GM21786 (cell line): ENCODE measurements around the gene SAA2.
"Not testable (repeated sequence)": the region's sequence is repeated elsewhere in the genome, so short reads cannot be mapped to it uniquely, and the experiment has no call there.

Experiments used
- ATAC-seq: cut with Tn5 transposase; IDR thresholded peaks from one replicate; pipeline ENCODE4 v1.9.1; 2021; ENCODE audit not compliant: unreplicated experiment

Gene SAA2

GRCh38 chr11:18253233-18253632 is 4.8 kb upstream of the SAA2 start:
- no peak for ATAC-seq

- not testable (repeated sequence) for ATAC-seq
These were observed 1.3 kb downstream of the SAA2 start for GRCh38 chr11:18247191-18247581.

- ATAC-seq, result peak; percentile 77
These were observed 1.9 kb downstream of the SAA2 start for GRCh38 chr11:18246379-18247190.

GRCh38 chr11:18245396-18245795 is 3.1 kb downstream of the SAA2 start:
- ATAC-seq, result no peak

- ATAC-seq, result no peak
These were observed 4.6 kb downstream of the SAA2 start for GRCh38 chr11:18243783-18244362.

GRCh38 chr11:18239655-18240054 is 8.8 kb downstream of the SAA2 start:
- ATAC-seq, result no peak

- no peak for ATAC-seq
These were observed 11.7 kb downstream of the SAA2 start, which contains the start of gene SAA4 for GRCh38 chr11:18236664-18237356. TSS of gene SAA4 (minus strand) at chr11:18236802. CDS start at chr11:18235926, 876 bp downstream.

GRCh38 chr11:18235394-18236334 is 12.8 kb downstream of the SAA2 start:
- no peak for ATAC-seq

GRCh38 chr11:18233912-18234311 is 14.6 kb downstream of the SAA2 start:
- no peak for ATAC-seq

- ATAC-seq, result no peak
These were observed 17.6 kb downstream of the SAA2 start for GRCh38 chr11:18230859-18231258.

- ATAC-seq, result peak; percentile 97
These were observed 19.0 kb downstream of the SAA2 start for GRCh38 chr11:18229501-18229900.

- no peak for ATAC-seq
These were observed 22.6 kb downstream of the SAA2 start for GRCh38 chr11:18225913-18226312.

- ATAC-seq, result no peak
These were observed 24.7 kb downstream of the SAA2 start for GRCh38 chr11:18223591-18224387.

- ATAC-seq, result no peak
These were observed 25.6 kb downstream of the SAA2 start for GRCh38 chr11:18222814-18223421.

GRCh38 chr11:18221274-18221876 is 27.1 kb downstream of the SAA2 start:
- no peak for ATAC-seq

GRCh38 chr11:18209058-18209457 is 39.4 kb downstream of the SAA2 start:
- ATAC-seq, result no peak

- no peak for ATAC-seq
These were observed 43.7 kb downstream of the SAA2 start for GRCh38 chr11:18204771-18205170.

- ATAC-seq, result no peak
These were observed 44.2 kb downstream of the SAA2 start for GRCh38 chr11:18204220-18204619.

GRCh38 chr11:18203723-18204122 is 44.7 kb downstream of the SAA2 start:
- ATAC-seq, result no peak
